HG03280 (cell line): ENCODE data around the gene SLC24A3.

Experiments used
- ATAC-seq: cut with Tn5 transposase; IDR thresholded peaks from one replicate; pipeline ENCODE4 v1.9.1; 2021; ENCODE audit warnings: mild to moderate bottlenecking, moderate library complexity; ENCODE audit not compliant: unreplicated experiment

SLC24A3 gene

DNA sequence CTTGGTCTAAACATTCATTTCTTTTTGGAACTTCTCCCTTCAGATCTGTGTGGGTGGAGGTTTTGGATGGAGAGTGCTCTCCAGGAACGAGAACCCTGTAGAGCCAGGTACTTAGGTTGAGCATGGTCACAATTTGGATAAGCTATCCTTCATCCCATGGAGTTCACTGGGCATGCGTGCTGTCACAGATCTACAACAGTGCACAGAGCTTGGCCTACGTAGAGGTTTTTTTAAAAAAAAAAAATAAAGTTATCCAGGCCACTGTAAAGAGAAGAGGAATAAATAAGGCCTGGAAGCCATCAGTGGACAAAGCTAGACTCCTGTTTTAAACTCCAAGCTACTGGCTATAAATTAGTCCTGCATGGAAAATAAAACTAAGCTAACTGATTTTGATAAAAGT is 165.6 kb downstream of the SLC24A3 start:
- no peak for ATAC-seq

DNA sequence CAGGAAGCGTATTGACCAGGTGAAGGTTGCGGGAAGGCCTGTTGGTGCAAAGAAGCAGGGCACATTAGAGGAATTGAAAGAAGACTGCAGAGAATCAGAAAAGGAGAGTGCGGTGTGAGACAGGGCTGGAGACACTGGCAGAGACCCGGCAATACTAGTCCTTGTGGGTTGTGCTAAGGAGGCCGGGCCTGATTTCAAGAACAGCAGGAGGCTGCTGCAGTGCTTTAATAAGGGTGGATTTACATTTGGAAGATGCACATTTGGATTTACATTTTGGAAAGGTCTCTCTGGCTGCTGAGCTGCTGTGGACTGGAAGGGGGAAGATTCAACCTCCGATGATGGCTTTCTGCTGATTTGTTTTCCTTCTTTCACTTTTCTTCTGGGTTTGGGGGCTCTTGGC is 167.8 kb downstream of the SLC24A3 start:
- ATAC-seq = no peak

DNA sequence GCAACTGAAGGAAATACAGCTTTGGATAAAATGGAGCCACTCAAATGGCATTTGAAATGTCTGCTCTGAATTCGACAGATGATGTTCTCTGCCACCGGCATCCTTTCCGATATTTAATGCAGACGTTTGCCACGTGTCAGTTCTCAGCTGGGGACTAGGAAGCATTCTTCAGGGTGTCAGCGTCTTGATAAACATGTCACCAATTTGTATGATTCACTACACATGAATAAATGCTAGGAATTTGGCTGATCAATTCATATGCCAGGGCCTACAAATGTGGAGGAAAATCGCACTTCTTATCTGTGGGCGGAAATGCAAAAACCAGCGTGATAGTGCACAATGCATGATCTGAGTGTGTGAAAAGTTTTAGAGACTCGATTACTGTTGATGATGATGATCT is 169.5 kb downstream of the SLC24A3 start:
- no peak for ATAC-seq

DNA sequence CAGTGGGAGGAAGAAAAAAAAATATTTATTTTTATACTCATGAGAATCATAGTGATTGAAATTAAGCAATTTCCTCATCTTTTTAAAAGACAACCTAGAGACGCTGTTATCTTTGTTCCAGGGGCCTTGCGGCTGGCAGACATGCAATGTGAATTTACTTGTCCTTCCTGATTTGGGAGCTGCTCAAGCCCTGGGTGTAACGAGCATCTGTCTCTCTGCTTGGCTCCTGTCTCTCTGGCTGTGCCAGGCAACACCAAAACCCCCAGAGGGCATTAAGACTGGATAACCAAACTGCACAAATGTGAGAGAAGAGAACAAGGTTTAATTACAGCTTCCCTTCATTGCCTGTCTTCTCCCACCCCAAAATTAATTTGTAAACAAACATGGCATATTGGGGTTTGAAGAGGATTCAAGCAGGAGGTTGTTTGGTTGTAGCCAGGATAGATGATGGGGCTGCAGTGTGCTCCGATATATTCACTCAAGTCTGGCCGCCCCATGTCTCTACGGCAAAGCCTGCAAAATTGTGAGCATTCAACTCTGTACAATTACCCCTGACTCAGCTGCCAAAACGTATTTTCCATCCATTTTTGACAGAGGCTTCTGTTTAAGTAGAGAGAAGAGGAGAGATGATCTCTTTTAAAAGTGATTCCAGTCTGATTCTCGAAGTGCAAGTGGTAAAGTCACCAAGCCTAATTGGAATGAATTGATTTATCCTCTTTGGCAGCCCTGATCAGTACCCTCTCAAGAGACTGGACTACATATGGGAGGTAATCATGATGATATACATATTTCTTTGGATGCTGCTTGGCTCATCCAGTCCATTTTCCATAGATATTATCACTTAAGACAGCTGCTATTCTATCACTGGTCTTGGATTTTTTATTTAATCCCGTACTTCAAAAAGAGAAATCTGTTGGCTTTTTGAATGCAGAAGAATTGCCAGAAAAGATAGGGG is 170.2 kb downstream of the SLC24A3 start:
- no peak for ATAC-seq

GRCh38 chr20:19384940-19385339 is 172.5 kb downstream of the SLC24A3 start:
- ATAC-seq = no peak

- ATAC-seq = no peak
Observed at GRCh38 chr20:19387251-19387650, 174.8 kb downstream of the SLC24A3 start.

DNA sequence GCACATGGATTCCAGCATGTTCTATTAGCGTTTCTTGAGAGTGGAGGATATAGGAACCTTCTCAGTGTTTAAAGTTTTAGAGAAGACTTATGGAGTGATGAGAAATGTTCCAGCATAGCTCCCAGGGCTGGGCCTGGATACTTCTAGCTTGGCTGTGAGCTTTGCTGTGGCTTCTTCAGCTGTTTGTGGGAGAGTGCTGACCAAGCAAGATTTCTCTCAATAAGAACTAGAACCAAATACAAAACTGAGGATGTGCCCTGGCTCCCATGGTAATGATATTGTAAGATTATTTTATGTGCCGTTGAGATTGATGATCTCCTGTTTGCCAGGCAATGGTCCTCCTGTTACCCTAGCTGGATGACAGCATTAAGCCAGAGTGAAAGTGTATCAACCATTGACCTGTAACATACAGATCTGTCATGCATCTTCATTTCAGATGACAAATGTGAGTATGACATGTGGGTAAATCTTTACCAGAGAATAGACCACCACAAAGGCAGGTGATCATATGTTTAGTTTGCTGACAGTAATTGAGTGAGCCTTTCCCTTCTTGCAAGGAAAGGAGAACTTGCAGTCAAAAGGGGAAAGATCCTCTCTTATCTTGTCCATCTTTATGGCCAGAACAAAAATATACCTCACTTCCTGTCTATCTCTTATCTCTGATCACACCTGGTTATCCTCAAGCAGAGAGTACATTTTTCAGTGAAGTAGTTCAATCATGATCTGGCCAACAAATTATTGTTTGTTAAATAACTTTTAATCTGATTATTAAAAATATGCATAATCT is 180.1 kb downstream of the SLC24A3 start:
- no peak for ATAC-seq

GRCh38 chr20:19396460-19397081 is 184.1 kb downstream of the SLC24A3 start:
- ATAC-seq = no peak

- ATAC-seq = no peak
Observed at GRCh38 chr20:19397226-19397625, 184.8 kb downstream of the SLC24A3 start.

GRCh38 chr20:19397666-19398065 is 185.2 kb downstream of the SLC24A3 start:
- no peak for ATAC-seq

DNA sequence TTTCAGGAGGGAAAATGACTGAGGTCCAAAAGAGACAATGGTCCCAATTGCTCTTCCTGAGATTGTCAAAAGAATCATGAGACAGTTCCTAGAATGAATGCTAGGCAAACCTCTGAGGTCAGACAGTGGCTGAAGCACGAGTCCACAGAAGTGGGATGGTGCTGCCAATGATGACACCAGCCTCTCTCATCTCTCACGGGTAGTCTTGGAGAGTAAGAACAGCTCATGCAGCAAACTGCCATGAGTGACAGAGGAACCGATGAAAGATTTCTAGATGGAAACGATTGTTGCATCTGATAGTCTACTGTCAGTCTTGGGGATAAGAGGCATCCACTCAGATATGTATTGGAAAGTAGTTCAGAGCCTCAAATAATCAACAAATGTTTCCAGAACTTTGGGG is 188.7 kb downstream of the SLC24A3 start:
- ATAC-seq = no peak

DNA sequence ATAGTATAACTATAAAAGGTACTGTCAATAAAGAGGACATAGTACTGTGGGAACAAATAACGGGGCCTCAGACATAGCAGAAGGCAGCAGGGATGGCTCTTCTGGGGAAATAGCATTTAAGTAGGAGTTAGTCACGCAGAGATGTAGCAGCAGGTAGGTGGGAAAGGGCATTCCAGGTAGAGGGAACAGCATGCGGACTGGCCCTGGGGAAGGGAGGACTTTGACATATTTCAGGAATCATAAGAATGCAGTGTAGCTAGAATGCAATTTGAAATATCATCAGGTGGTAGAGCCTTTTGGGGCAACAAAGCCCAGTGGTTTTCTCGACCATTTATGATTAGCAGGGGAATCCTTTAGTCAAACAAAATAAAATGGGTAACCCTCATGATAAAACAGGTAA is 191.1 kb downstream of the SLC24A3 start:
- ATAC-seq = no peak

GRCh38 chr20:19404826-19405225 is 192.4 kb downstream of the SLC24A3 start:
- no peak for ATAC-seq

GRCh38 chr20:19405958-19406357 is 193.5 kb downstream of the SLC24A3 start:
- no peak for ATAC-seq

DNA sequence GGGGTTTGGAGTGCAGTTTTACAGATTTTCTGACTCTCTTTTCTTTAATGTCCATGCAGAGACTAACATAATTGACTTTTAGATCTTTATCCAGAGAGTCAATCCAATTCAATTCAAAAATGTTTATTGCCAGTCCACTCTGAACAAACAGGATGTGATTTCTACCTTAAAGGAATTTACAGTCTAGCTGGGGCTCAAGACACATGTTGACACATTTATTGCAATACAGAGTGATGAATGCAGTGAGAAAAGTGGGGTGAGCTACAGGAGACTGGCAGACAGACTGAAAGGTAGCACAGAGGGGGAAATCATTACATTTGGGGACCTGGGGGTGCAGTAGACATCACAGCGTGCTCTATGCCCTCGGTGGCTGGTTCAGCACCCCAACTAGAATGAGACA is 193.9 kb downstream of the SLC24A3 start:
- no peak for ATAC-seq

DNA sequence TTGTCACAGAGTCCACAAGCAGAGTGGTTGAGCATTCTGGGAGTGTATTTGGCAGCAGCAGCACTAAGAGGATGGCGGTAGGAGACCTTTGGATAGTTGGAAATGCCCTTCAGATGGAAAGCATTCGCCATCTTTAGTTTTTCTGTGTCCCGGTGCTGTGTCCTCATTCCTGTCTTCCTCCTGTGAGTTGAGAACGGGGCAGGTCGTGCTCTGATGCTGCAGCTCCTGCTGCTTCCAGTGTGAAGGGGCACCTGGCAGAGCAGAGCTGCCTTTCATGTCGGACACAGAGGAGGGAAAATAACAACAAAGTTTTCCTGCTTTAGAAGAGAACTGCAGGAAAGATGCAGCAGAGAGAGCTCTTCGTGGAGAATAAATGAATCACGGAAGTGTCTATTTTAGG is 194.8 kb downstream of the SLC24A3 start:
- ATAC-seq = no peak

- no peak for ATAC-seq
Observed at GRCh38 chr20:19407736-19408135, 195.3 kb downstream of the SLC24A3 start.

DNA sequence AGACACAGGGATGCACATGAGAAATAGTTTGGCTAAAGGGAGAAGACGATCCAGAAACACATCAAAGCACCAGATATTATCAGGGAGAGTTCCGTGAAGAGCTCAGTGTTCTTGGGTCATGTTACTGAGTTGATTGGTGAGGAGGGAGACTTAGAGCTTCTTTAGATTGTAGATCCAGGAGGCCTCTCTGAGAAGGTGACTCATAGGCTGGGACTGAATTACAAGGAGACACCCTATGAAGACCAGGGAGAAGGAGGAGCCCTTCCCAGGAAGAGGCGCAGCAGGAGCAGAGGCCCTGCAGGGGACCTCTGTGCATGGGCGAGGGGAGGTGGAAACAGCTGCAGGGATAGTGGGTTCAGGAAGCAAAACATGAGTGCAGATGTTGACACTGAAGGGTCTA is 196.5 kb downstream of the SLC24A3 start:
- ATAC-seq = no peak

- no peak for ATAC-seq
Observed at GRCh38 chr20:19411811-19412210, 199.4 kb downstream of the SLC24A3 start.

DNA sequence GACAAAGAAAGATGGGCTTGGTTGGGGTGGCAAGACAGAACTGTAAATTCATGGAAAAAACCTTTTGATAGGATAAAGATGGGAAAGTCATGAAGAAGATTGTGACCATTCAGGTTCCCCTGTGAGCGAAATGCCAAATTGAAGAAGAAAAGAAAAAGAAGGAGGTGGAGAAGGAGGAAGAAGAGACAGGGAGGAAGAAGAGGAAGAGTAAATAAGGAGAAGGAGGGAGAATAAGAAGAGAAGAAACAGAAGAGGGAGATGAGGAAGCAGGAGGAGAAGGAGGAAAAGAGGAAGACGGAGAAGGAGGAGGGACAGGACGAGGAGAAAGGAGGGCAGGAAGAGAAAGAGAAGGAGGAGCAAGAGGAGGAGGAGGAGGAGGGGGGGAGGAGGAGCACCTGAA is 199.8 kb downstream of the SLC24A3 start:
- ATAC-seq = no peak

DNA sequence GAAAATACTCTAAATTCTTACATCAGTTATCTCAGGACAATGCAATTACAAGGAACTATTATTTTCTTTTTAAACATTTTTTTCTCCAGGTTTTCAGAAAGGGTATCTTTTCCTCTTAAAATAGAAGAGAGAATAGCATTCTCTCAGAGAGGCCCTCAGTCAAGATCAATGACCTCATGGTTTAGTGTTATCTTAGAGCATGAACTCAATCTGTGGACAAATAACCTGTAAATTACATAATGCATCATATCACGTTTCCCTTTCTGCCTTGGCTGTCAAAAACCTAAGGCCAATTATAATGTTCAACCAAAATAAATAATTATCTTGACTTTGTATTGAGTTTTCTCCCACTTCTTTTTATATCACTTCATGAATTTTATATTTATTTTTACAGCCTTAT is 202.2 kb downstream of the SLC24A3 start:
- ATAC-seq = no peak

- no peak for ATAC-seq
Observed at GRCh38 chr20:19415786-19416185, 203.3 kb downstream of the SLC24A3 start.
